ENCODE results near the gene KIF27.
"Not testable (repeated sequence)": the region's sequence is repeated elsewhere in the genome, so short reads cannot be mapped to it uniquely, and the experiment has no call there.

DNA sequence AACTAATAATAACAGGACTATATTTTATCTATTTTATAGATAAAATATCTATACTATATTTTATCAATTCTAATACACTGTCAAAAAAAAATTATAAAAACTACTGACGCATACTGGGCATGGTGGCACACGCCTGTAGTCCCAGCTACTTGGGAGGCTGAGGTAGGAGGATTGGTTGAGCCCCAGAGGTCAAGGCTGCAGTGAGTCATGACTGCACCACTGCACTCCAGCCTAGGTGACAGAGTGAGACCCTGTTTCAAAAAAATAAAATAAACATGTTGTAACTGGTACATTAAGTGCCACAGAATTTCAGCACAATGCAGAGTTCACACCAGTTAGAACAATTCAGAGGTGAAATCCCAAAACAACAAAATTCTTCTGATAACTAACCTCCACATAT lies 34.7 kb downstream of the KIF27 start:
- not testable (repeated sequence) for TF ChIP-seq POLR2AphosphoS5, EP300 (IDR thresholded peaks at IDR 0.05)
- TF ChIP-seq, protein P1, sequence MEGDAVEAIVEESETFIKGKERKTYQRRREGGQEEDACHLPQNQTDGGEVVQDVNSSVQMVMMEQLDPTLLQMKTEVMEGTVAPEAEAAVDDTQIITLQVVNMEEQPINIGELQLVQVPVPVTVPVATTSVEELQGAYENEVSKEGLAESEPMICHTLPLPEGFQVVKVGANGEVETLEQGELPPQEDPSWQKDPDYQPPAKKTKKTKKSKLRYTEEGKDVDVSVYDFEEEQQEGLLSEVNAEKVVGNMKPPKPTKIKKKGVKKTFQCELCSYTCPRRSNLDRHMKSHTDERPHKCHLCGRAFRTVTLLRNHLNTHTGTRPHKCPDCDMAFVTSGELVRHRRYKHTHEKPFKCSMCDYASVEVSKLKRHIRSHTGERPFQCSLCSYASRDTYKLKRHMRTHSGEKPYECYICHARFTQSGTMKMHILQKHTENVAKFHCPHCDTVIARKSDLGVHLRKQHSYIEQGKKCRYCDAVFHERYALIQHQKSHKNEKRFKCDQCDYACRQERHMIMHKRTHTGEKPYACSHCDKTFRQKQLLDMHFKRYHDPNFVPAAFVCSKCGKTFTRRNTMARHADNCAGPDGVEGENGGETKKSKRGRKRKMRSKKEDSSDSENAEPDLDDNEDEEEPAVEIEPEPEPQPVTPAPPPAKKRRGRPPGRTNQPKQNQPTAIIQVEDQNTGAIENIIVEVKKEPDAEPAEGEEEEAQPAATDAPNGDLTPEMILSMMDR (IDR thresholded peaks at IDR 0.05): not testable (repeated sequence)

All from esophagus muscularis mucosa (tissue), 4 donors.